SK-MEL-5 (cell line): ENCODE measurements around the gene MCF2L2. TPM values are rescaled to one million over a fixed set of nuclear protein-coding genes. Genes with fewer than 3 reads are reported as not detected.
"Not testable (repeated sequence)": the region's sequence is repeated elsewhere in the genome, so short reads cannot be mapped to it uniquely, and the experiment has no call there.

Experiments used
- DNase-seq: peaks from one replicate; pipeline ENCODE4 v3.0.0-alpha.2; 2016; ENCODE audit warnings: low read depth, low spot score
- in situ Hi-C: cut with HindIII; loops from 2 replicates; pipeline ENCODE4 v1.10.0; 2016; ENCODE audit warnings: low sequenced_read_pairs, high pct_unique_total_duplicates, low pct_unique_long_range_greater_than_20kb
- total RNA-seq: library from RNA; depleted of rRNA; stranded (reverse); fragments of >200 nt; shearing (Covaris generic); gene quantifications from 2 replicates; pipeline ENCODE4 v1.2.3, GENCODE V29; 2014

The MCF2L2 gene
- total RNA-seq, 1 experiment from 2014 or later, result 0.79 TPM

DNA sequence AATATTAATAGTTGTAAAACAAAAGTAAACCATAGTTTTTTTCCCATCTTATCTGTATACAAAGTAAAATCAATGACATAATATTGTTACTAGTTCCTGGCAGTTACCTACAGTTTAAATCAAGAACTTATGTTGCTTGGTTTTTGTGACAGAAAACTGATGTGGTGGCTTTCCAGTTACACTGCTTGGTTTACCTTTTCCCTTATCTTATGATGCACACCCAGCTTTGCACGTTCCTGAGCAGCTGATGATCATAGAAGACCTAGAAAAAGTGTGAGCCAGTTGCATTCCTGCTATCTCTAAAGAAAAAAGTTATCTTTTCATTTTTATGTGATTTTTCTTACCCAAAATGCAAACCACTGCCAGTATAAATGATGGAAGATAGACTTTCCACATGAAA lies 229.5 kb downstream of the MCF2L2 start:
- DNase-seq, result no peak
- in situ Hi-C loops, result no loop called here

DNA sequence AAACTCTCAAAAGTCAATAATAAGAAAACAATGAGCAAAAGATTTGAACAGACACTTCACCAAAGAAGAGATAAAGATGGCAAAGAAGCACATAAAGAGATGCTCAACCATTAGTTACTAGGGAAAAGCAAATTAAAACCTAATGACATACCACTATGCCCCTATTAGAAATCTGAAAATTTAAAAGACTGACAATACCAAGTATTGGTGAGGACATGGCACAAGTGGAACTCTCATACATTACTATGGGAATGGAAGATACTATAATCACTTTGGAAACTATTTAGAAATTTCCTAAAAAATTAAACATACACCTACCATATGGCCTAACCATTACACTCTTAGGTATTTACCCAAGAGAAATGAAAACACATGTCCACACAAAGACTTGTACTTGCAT lies 230.7 kb downstream of the MCF2L2 start:
- DNase-seq, result no peak
- in situ Hi-C loops, result no loop called here

GRCh38 chr3:183195266-183195665 lies 233.2 kb downstream of the MCF2L2 start:
- no peak for DNase-seq

DNA sequence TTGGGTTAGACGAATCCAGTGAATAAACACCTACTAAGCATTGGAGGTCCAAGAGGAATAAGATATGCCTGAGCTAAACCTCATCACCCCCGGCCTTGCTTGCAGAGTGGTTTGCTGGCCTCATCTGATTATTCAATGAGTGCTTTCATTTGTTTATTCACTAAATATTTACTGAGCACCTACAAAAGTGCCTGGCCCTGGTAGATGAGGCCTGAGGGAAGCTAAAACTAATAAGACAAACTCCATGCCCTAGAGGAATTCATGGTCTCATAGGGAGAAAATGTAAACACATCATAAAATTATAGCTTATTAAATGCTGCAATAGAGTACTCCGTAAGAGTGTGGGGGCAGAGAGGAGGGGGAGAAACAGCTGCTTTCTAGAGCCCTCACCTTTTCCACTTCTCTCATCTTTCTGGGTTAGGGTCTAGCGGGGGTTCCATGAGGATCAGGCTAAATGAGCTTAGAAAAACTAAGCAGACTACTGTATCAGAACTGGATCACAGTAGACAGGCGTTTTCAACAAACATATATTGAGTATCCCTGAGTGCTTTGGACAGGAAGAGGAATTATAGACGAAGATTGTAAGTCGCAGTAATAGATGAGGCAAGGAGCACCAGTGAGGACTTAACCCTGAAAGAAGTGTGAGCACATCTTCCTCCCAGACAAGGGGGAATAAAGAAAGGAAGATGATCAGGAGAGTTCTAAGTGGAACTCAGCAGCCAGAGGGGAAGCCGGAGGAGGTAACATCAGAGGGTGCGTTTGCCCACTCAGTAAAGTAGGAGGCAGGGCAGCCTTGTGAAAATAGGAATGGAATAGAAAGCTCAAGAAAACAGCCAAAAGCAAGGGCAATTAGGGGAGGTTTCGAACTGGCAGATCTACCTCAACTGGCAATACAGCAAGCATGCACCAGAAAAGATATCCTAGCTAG lies 234.4 kb downstream of the MCF2L2 start:
- in situ Hi-C loops, result no loop called here
- no peak for DNase-seq

More at GRCh38 chr3:183195266-183195665, 233.2 kb downstream of the MCF2L2 start:
- in situ Hi-C loops, result no loop called here

GRCh38 chr3:183192650-183193300 lies 235.6 kb downstream of the MCF2L2 start:
- no peak for DNase-seq
- in situ Hi-C loops, result no loop called here

DNA sequence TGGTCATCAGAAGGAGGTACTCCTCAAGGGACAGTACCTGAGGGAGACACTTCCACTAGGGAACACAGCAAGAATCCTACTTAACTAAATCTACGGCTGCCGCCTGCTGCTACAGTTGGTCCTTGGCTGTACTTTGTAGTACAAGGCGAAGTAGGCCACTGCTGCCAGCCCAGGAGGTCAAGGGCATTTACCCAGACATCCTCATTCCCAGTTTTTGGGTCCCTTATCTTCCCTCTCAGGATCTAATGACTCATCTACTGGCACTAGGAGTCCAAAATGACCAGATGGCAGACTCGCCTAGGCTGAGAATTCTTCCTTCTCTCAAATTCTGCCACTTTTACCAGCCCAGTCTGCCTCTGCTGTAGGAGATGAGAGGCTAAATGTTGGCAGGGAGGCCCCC lies 238.8 kb downstream of the MCF2L2 start:
- no peak for DNase-seq
- in situ Hi-C loops, result no loop called here

GRCh38 chr3:183188895-183189462 lies 239.4 kb downstream of the MCF2L2 start:
- peak; percentile 66 for DNase-seq
- in situ Hi-C loops, result no loop called here

GRCh38 chr3:183185696-183186095 lies 242.7 kb downstream of the MCF2L2 start:
- DNase-seq, result no peak
- in situ Hi-C loops, result no loop called here

DNA sequence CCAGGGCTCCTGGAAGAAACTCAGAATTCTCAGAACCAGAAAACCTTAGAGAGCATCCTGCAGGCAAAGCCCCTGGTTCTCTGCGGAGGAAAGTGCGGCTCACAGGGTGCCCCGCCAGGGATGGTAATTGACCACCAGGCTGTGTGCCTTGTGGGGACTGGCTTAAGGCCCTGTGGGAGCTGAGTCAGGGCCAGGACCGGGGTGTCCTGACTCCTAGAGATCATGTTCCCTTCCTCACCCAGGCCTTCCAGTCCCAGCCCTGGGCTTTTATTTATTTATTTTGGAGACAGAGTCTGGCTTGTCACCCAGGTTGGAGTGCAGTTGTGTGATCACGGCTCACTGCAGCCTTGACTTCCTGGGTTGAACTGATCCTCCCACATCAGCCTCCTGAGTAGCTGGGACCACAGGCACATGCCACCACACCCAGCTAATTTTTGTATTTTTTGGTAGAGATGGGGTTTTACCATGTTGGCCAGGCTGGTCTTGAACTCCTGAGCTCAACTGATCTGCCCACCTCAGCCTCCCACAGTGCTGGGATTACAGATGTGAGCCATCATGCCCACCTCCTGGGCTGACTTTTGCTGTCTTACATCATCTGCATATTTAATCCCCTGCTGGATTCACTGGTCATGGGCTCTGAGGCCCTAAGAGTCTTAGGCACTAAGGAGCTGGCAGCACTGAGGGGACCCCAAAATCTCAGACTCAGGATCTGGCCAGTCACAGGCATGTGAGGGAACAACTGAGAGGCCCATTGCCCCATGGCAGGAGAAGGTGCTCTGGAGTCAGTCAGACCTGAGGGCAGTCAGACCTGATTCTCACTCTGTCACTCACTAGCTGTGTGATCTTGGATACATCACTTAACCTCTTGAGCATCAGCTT lies 245.4 kb downstream of the MCF2L2 start:
- in situ Hi-C loops, result no loop called here
- DNase-seq, result no peak

DNA sequence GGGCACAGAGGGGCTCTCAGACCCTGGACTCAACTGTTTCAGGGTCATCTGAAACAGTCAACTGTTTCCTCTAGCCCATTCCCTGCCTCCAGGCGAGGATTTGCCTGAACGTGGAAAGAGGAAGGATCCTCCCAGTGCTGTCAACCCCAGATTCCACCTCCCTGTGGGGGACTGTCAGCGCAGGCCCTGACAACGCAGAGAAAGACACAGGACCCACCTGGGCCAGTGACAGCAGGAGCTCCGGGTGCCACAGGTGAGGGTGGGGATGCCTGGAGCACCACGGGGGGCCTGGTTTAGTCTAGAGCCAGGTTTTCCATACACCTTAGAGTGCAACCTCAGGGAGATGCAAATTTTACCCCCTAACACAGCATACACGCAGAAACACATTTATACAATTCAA lies 246.3 kb downstream of the MCF2L2 start:
- DNase-seq, result no peak
- in situ Hi-C loops, result no loop called here

GRCh38 chr3:183181606-183182005 lies 246.8 kb downstream of the MCF2L2 start:
- in situ Hi-C loops, result no loop called here
- DNase-seq, result no peak

DNA sequence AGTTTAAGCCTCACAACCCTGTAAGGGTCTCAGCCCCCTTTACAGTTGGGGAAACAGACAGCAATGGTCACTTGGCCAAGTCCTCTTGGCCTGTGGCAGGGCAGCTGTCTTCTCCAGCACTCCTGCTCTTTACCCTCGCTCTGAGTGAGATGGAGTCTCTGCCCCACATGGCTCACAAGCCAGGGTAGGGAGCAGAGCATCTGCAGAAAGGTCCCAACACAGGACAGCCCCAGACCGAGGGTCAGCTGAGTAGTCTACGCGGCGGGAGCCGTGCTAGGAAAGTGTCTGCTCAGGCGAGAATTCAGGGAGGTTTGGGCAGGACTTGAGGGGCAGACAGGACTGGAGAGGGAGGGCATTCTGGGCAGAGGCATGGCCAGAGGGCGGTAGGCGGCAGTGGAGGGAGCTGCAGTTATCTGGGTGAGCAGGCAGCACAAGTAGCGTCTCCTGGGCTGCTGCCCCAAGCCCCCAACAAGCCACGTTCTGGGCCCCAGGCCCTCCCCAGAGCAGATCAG lies 247.6 kb downstream of the MCF2L2 start:
- in situ Hi-C loops, result no loop called here
- no peak for DNase-seq

DNA sequence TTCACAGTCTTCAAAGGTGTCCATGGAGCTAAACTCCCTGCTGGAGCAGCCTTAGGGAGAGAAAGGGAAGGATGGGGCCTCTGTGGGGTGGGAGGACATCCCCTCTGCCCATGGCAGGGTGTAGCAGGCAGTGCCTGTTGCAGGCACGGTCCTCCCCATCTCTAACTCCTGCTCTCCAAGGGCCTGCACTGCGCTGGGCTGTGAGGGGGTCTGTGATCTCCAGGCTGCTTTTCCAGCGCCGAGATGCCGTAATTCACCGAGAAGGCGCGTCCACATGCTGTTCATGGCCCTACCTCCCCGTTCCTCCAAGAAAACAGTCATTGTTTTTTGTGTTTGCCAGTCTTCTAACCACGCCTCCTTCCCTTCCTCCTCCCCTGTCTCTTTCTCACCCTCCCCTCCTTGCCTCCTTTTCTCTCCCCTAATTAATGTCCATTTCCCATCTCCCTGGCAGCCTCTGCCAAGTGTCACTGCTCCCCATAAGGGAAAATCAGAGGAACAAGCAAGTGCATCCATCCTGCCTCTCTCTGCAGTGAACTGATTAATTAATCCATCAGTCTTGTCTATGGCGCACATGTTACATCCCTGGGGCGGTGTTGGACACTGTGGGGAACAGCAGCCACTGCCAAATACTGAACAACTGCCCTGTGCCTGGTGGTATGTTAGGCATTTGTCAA lies 248.2 kb downstream of the MCF2L2 start:
- peak; percentile 23 for DNase-seq
- in situ Hi-C loops, result no loop called here

DNA sequence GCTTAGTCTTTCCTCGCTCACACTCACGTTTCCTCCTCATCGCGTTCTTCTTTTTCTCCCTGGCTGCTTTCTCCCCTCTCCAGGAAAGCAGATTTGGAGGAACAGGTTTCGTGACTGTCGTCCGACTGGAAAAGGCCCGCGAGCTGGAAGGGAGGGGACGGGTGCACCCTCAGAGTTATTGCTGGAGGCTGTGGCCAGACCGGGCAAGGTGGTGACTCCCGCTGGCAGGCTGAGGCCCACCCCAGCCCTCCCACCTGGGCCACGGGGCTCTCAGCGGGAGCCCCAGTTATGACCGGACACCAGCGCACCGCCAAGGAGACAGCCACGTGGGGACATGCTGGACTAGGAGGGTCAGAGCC lies 248.9 kb downstream of the MCF2L2 start:
- in situ Hi-C loops, DNase-seq: not testable (repeated sequence)

- no peak for DNase-seq
- in situ Hi-C loops, result no loop called here
These were observed 249.4 kb downstream of the MCF2L2 start for GRCh38 chr3:183178833-183179549.

DNA sequence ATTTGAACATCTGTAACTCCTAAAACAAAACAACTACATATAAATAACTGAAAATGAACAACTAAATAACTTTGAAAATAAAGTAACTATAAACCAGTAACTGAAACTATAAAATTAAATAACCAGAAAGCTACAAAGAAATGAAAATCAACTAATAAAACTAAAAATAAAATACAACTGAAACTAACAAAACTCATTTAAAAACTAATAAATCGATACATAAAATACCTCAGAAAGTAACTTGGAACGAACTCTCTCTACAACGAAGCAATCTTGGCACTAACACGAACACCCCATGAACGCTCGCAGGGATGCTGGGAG lies 249.9 kb downstream of the MCF2L2 start:
- no peak for DNase-seq
- in situ Hi-C loops, result no loop called here
